OCI-M2 (cell line): ENCODE results near the gene METTL21C.

ENCODE experiments used
- DNase-seq: peaks from one replicate; lab custom pipeline; 2025; ENCODE audit not compliant: unreplicated experiment; lab: John Stamatoyannopoulos, UW

METTL21C gene

GRCh38 chr13:102694937-102695336, at the start of gene METTL21C:
METTL21C (minus strand) TSS chr13:102695044; CDS start chr13:102694498, 546 bp downstream.
- DNase-seq, result no peak

GRCh38 chr13:102742506-102742905, 47.7 kb upstream of the METTL21C start:
- DNase-seq, result no peak

GRCh38 chr13:102742101-102742500, 47.3 kb upstream of the METTL21C start:
- no peak for DNase-seq

GRCh38 chr13:102729560-102730270, 34.9 kb upstream of the METTL21C start:
- no peak for DNase-seq

- no peak for DNase-seq
Observed at GRCh38 chr13:102726430-102726829, 31.6 kb upstream of the METTL21C start.

- DNase-seq, result no peak
Observed at GRCh38 chr13:102724923-102725322, 30.1 kb upstream of the METTL21C start.

GRCh38 chr13:102721800-102722231, 27.0 kb upstream of the METTL21C start:
- no peak for DNase-seq

GRCh38 chr13:102718746-102719145, 23.9 kb upstream of the METTL21C start:
- no peak for DNase-seq

GRCh38 chr13:102715447-102715846, 20.6 kb upstream of the METTL21C start:
- DNase-seq, result no peak

- no peak for DNase-seq
Observed at GRCh38 chr13:102710261-102710679, 15.4 kb upstream of the METTL21C start.

GRCh38 chr13:102709536-102709935, 14.7 kb upstream of the METTL21C start:
- DNase-seq, result no peak

- no peak for DNase-seq
Observed at GRCh38 chr13:102708991-102709390, 14.1 kb upstream of the METTL21C start.

- DNase-seq, result no peak
Observed at GRCh38 chr13:102708211-102708610, 13.4 kb upstream of the METTL21C start.

GRCh38 chr13:102707467-102707866, 12.6 kb upstream of the METTL21C start:
- no peak for DNase-seq

- DNase-seq, result no peak
Observed at GRCh38 chr13:102704238-102705058, 9.6 kb upstream of the METTL21C start.

- no peak for DNase-seq
Observed at GRCh38 chr13:102703726-102704035, 8.8 kb upstream of the METTL21C start.

- no peak for DNase-seq
Observed at GRCh38 chr13:102702965-102703725, 8.3 kb upstream of the METTL21C start.

- no peak for DNase-seq
Observed at GRCh38 chr13:102701331-102701730, 6.5 kb upstream of the METTL21C start.

- DNase-seq, result no peak
Observed at GRCh38 chr13:102700088-102701031, 5.5 kb upstream of the METTL21C start.

- no peak for DNase-seq
Observed at GRCh38 chr13:102699504-102699903, 4.7 kb upstream of the METTL21C start.

- DNase-seq, result no peak
Observed at GRCh38 chr13:102698649-102698980, 3.8 kb upstream of the METTL21C start.
